OCI-LY1 (cell line): Measurements from ENCODE around the gene COLQ.

Experiments
- H2AFZ ChIP-seq: fragments of 200-600 bp; sonication (generic), shearing (Covaris generic); 2 replicates; pipeline ENCODE4 v1.6.0; 2014; ENCODE audit warnings: antibody characterized with exemption, mild to moderate bottlenecking, low read length
- H3F3A ChIP-seq: fragments of 200-600 bp; sonication (generic), shearing (Covaris generic); 2 replicates; pipeline ENCODE4 v1.6.0; 2014; ENCODE audit warnings: mild to moderate bottlenecking, antibody characterized with exemption, low read length, moderate library complexity; ENCODE audit not compliant: insufficient read depth
- H3K27ac ChIP-seq: fragments of 200-600 bp; sonication (generic); 2 replicates; pipeline ENCODE4 v1.5.1; 2014; ENCODE audit warnings: low read length, mixed run types, mild to moderate bottlenecking, low read depth; ENCODE audit not compliant: poor library complexity, severe bottlenecking
- H3K27me3 ChIP-seq: fragments of 200-600 bp; sonication (generic); 2 replicates; pipeline ENCODE4 v1.6.0; 2014; ENCODE audit warnings: antibody characterized with exemption, mild to moderate bottlenecking, low read length, moderate library complexity; ENCODE audit not compliant: insufficient read depth
- H3K36me3 ChIP-seq: fragments of 200-600 bp; sonication (generic); 2 replicates; pipeline ENCODE4 v1.6.1; 2014; ENCODE audit warnings: mild to moderate bottlenecking, antibody characterized with exemption, low read length, moderate library complexity, mixed read lengths; ENCODE audit not compliant: insufficient read depth
- H3K4me1 ChIP-seq: fragments of 200-600 bp; sonication (generic); 2 replicates; pipeline ENCODE4 v1.5.1; 2014; ENCODE audit warnings: mild to moderate bottlenecking, low read length, moderate library complexity; ENCODE audit not compliant: insufficient read depth, severe bottlenecking
- H3K4me2 ChIP-seq: fragments of 200-600 bp; sonication (generic), shearing (Covaris generic); 2 replicates; pipeline ENCODE4 v1.6.1; 2014; ENCODE audit warnings: low read length
- H3K4me3 ChIP-seq: fragments of 200-600 bp; sonication (generic); 2 replicates; pipeline ENCODE4 v1.5.1; 2014; ENCODE audit warnings: low read length, low read depth, mild to moderate bottlenecking, mixed read lengths; ENCODE audit not compliant: poor library complexity, severe bottlenecking
- H3K79me2 ChIP-seq: fragments of 200-600 bp; shearing (Covaris generic); 2 replicates; pipeline ENCODE4 v1.6.1; 2016; ENCODE audit warnings: mixed run types, low read length, mixed read lengths; ENCODE audit not compliant: insufficient read depth
- H3K9ac ChIP-seq: fragments of 200-600 bp; sonication (generic), shearing (Covaris generic); 2 replicates; pipeline ENCODE4 v1.6.1; 2014; ENCODE audit warnings: mild to moderate bottlenecking, low read length, mixed read lengths
- H3K9me2 ChIP-seq: fragments of 200-600 bp; sonication (generic), shearing (Covaris generic); 2 replicates; pipeline ENCODE4 v1.6.1; 2014; ENCODE audit warnings: low read depth, mild to moderate bottlenecking, low read length, mixed read lengths
- H3K9me3 ChIP-seq: fragments of 200-600 bp; shearing (Covaris generic); 2 replicates; pipeline ENCODE4 v1.6.1; 2014; ENCODE audit warnings: low read length, mixed read lengths
- H4K20me1 ChIP-seq: fragments of 200-600 bp; sonication (generic), shearing (Covaris generic); 2 replicates; pipeline ENCODE4 v1.6.0; 2016; ENCODE audit warnings: mild to moderate bottlenecking, low read length; ENCODE audit not compliant: insufficient read depth
- EZH2 ChIP-seq: fragments of 200-600 bp; sonication (generic), shearing (Covaris generic); IDR thresholded peaks from 2 replicates; pipeline ENCODE4 v1.8.0; 2017; ENCODE audit warnings: borderline replicate concordance, mixed run types, mild to moderate bottlenecking, antibody characterized with exemption, low read length, moderate library complexity, mixed read lengths
- TF ChIP-seq, protein P1 (sequence below): fragments of 200-600 bp; sonication (generic), shearing (Covaris generic); IDR thresholded peaks from 2 replicates; pipeline ENCODE4 v1.5.1; 2017; ENCODE audit warnings: mild to moderate bottlenecking, antibody characterized with exemption, low read length, moderate library complexity, mixed read lengths

The COLQ gene

DNA sequence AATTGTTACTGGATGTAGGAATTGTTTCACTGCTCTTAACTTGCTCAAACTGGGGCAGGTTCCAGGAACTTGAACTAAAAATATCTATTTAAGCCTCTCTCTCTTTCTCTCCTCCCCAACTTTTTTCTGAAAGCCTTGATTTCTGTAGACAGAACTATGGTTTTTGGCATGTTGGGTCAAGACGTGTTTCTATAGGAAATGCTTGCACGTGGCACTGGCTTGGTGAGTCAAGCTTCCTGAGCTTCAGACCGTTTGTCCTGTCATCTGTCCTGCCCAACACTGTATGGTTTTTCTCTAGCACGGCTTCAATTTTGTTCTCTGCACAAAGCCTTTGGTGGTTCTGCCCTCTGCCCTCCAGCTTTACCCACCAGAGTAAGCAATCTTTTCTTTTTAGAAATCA is 80.6 kb downstream of the COLQ start:
- Histone ChIP-seq H3K4me1 (no peaks in the 10 kb centered on the region), H3K9me3 (no peaks in the 10 kb centered on the region), H3K4me2 (no peak overlapping the region), H4K20me1 (no peaks in the 10 kb centered on the region), H3K9me2 (no peaks in the 10 kb centered on the region), H3K36me3 (peaks cover 72% of the 10 kb centered on the region), H3K79me2 (no peaks in the 10 kb centered on the region), H3K4me3 (no peak overlapping the region), H3K27ac (no peak overlapping the region), H2AFZ (no peak overlapping the region), H3F3A (no peaks in the 10 kb centered on the region), H3K27me3 (no peaks in the 10 kb centered on the region), H3K9ac (no peak overlapping the region)
- TF ChIP-seq EZH2 = no peak
- TF ChIP-seq, protein P1, sequence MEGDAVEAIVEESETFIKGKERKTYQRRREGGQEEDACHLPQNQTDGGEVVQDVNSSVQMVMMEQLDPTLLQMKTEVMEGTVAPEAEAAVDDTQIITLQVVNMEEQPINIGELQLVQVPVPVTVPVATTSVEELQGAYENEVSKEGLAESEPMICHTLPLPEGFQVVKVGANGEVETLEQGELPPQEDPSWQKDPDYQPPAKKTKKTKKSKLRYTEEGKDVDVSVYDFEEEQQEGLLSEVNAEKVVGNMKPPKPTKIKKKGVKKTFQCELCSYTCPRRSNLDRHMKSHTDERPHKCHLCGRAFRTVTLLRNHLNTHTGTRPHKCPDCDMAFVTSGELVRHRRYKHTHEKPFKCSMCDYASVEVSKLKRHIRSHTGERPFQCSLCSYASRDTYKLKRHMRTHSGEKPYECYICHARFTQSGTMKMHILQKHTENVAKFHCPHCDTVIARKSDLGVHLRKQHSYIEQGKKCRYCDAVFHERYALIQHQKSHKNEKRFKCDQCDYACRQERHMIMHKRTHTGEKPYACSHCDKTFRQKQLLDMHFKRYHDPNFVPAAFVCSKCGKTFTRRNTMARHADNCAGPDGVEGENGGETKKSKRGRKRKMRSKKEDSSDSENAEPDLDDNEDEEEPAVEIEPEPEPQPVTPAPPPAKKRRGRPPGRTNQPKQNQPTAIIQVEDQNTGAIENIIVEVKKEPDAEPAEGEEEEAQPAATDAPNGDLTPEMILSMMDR = no peak

DNA sequence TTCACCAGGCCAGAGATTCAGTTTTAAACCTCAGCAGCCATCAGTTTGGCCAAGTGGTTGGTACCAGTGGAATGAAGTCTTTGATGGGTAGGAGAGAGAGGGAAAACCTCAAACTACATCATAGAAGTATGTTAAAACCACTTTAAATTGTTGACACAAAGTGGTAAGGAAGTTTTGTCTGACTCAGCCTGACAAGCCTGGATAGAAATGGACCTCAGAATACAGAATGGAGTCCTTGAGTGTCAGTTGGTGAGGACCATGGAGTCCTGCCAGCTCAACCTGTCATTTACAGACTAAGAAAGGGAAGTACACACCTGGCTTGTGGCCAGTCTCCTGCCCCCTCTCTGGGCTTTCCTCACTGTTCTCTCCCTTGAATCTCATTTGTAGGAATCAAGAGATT is 82.0 kb downstream of the COLQ start:
- Histone ChIP-seq H2AFZ (no peak overlapping the region), H3K4me1 (no peaks in the 10 kb centered on the region), H3K4me2 (no peak overlapping the region), H3K27ac (no peak overlapping the region), H3K79me2 (no peaks in the 10 kb centered on the region), H3K9ac (no peak overlapping the region), H3K27me3 (no peaks in the 10 kb centered on the region), H4K20me1 (no peaks in the 10 kb centered on the region), H3K36me3 (peaks cover 86% of the 10 kb centered on the region), H3K4me3 (no peak overlapping the region), H3K9me3 (no peaks in the 10 kb centered on the region), H3K9me2 (no peaks in the 10 kb centered on the region), H3F3A (no peaks in the 10 kb centered on the region; the same call in 1 of the 2 replicates)
- TF ChIP-seq, protein P1 = no peak
- TF ChIP-seq EZH2 = no peak

DNA sequence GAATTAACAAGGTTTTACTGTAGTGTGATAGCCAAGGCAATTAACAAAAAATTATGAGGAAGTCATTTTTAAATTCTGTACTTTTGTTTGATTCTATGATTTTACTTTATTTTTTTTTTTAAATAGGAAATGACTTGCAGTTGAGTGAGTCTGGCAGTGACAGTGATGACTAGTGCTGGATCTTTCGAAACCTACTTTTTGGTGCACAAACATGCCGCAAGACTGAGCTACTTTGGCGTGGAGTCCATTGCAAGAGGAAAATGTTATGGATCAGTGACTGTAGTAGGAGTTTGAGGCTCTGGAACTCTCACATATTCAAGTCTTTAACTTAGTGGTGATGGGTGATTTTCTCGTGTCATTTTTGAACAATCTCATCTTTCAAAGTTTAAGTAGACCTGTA is 82.5 kb downstream of the COLQ start:
- H3K36me3 ChIP-seq = peaks cover 91% of the 10 kb centered on the region

More for the DNA sequence above, 82.5 kb downstream of the COLQ start:
- no peak overlapping the region for H3K4me2 ChIP-seq
- H3K79me2 ChIP-seq = no peaks in the 10 kb centered on the region
- no peak overlapping the region for H3K9ac ChIP-seq
- no peaks in the 10 kb centered on the region for H3K9me2 ChIP-seq
- no peak overlapping the region for H3K4me3 ChIP-seq
- H3K4me1 ChIP-seq = no peaks in the 10 kb centered on the region
- no peak overlapping the region for H3K27ac ChIP-seq
- H4K20me1 ChIP-seq = no peaks in the 10 kb centered on the region
- no peaks in the 10 kb centered on the region for H3K9me3 ChIP-seq
- TF ChIP-seq EZH2 = no peak
- TF ChIP-seq, protein P1 = no peak
- no peaks in the 10 kb centered on the region; the same call in 1 of the 2 replicates for H3F3A ChIP-seq
- H3K27me3 ChIP-seq = no peaks in the 10 kb centered on the region
- no peak overlapping the region for H2AFZ ChIP-seq
